GM23338 (cell line): ENCODE data around the gene PLPPR2.
"Not testable (repeated sequence)": the region's sequence is repeated elsewhere in the genome, so short reads cannot be mapped to it uniquely, and the experiment has no call there.

Experiments
- CREB1 ChIP-seq: fragments of 250-450 bp; sonication (Bioruptor Pico); IDR thresholded peaks from 2 replicates; pipeline ENCODE4 v1.5.0; 2020; ENCODE audit warnings: low read depth, mild to moderate bottlenecking, moderate library complexity
- EZH2phosphoT487 ChIP-seq: fragments of 200-600 bp; sonication (generic); IDR thresholded peaks from one replicate; pipeline ENCODE4 v1.8.1; 2018; ENCODE audit warnings: antibody characterized with exemption; ENCODE audit not compliant: unreplicated experiment
- POLR2AphosphoS5 ChIP-seq: IDR thresholded peaks from 2 replicates; pipeline ENCODE4 v1.6.1; 2016; ENCODE audit warnings: antibody characterized with exemption, low read depth
- TF ChIP-seq, protein P1 (sequence below), 2 experiments: fragments of 200-600 bp in 1 of 2; sonication (generic) in 1 of 2; conservative IDR thresholded peaks; 2 replicates each; pipeline versions ENCODE4 v1.5.1 to v1.6.1; 2016 to 2017; ENCODE audit warnings: antibody characterized with exemption in 2 of 2, low read depth in 2 of 2, mild to moderate bottlenecking in 2 of 2, moderate library complexity in 1 of 2

DNA sequence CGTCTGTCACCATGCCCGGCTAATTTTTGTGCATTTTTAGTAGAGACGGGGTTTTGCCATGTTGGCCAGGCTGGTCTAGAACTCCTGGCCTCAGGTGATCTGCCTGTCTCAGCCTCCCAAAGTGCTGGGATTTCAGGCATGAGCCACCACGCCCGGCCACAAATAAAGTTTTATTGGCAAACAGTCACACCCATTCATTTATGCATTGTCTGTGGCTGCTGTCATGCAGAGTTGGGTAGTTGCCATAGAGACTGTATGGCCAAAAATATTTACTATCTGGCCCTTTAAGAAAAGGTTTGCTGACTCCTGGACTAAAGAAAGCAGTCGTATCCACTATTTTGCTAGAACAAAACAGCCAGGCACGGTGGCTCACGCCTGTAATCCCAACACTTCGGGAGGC is 21.4 kb upstream of the PLPPR2 start:
- not testable (repeated sequence) for TF ChIP-seq CREB1 (CRISPR knock-in tag); EZH2phosphoT487; POLR2AphosphoS5
- TF ChIP-seq, protein P1, sequence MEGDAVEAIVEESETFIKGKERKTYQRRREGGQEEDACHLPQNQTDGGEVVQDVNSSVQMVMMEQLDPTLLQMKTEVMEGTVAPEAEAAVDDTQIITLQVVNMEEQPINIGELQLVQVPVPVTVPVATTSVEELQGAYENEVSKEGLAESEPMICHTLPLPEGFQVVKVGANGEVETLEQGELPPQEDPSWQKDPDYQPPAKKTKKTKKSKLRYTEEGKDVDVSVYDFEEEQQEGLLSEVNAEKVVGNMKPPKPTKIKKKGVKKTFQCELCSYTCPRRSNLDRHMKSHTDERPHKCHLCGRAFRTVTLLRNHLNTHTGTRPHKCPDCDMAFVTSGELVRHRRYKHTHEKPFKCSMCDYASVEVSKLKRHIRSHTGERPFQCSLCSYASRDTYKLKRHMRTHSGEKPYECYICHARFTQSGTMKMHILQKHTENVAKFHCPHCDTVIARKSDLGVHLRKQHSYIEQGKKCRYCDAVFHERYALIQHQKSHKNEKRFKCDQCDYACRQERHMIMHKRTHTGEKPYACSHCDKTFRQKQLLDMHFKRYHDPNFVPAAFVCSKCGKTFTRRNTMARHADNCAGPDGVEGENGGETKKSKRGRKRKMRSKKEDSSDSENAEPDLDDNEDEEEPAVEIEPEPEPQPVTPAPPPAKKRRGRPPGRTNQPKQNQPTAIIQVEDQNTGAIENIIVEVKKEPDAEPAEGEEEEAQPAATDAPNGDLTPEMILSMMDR (conservative IDR thresholded peaks at IDR 0.05; ENCODE audit: low read depth in 2 of 2), result not testable (repeated sequence)
